B cell (primary cell): Measurements from ENCODE around the gene XCL1.

Experiments
- CTCF ChIP-seq: fragments of 200-600 bp; IDR thresholded peaks from one replicate; pipeline ENCODE4 v1.8.0; 2022; ENCODE audit warnings: antibody characterized with exemption, mild to moderate bottlenecking
- EZH2 ChIP-seq: IDR thresholded peaks from 2 replicates; pipeline ENCODE4 v1.6.1; 2012; ENCODE audit warnings: borderline replicate concordance, low read depth, mild to moderate bottlenecking, moderate library complexity, low read length; ENCODE audit not compliant: insufficient read depth, poor library complexity, severe bottlenecking

GRCh38 chr1:168581817-168582572, 5.6 kb downstream of the XCL1 start:
- TF ChIP-seq CTCF (no peak), EZH2 (no peak)
